ENCODE results near the gene NPC1L1.

DNA sequence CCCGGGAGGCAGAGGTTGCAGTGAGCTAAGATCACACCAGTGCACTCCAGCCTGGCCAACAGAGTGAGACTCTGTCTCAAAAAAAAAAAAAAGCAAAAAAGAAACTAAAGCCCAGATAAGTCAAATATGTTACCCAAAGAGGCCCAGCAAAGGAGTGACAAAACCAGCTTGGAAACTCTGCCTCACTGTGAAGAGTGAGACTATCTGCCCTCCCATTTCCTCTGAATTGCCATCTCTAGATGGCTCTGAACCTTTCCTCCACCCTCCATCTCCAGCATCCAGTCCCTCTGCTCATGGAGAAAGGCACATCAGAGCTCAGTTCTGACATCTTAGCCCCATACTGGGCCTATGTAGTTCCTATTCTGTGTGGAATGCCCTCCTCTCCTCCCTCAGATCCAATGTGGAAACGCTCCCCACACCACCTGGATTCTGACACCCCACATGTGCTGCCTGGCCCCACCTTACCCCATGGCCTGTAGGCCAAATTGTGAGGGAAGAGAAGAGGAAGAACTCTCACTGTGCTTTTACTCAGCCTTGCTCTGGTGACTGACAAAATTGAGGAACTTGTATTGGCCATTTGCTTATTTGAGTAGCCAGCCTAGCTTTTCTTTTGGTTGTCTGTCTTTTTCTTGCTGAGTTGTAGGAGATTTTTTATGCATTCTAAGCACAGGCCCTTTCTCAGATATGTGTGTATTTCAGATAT is 32.7 kb downstream of the NPC1L1 start:
- TF ChIP-seq, protein P1, sequence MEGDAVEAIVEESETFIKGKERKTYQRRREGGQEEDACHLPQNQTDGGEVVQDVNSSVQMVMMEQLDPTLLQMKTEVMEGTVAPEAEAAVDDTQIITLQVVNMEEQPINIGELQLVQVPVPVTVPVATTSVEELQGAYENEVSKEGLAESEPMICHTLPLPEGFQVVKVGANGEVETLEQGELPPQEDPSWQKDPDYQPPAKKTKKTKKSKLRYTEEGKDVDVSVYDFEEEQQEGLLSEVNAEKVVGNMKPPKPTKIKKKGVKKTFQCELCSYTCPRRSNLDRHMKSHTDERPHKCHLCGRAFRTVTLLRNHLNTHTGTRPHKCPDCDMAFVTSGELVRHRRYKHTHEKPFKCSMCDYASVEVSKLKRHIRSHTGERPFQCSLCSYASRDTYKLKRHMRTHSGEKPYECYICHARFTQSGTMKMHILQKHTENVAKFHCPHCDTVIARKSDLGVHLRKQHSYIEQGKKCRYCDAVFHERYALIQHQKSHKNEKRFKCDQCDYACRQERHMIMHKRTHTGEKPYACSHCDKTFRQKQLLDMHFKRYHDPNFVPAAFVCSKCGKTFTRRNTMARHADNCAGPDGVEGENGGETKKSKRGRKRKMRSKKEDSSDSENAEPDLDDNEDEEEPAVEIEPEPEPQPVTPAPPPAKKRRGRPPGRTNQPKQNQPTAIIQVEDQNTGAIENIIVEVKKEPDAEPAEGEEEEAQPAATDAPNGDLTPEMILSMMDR (conservative IDR thresholded peaks at IDR 0.05; ENCODE audit: low read depth, low read length): no peak
- no peak for TF ChIP-seq EZH2phosphoT487 (IDR thresholded peaks at IDR 0.05; ENCODE audit: borderline replicate concordance, low read length)
